ENCODE measurements around the gene OR4E2.

OR4E2 gene, protein sequence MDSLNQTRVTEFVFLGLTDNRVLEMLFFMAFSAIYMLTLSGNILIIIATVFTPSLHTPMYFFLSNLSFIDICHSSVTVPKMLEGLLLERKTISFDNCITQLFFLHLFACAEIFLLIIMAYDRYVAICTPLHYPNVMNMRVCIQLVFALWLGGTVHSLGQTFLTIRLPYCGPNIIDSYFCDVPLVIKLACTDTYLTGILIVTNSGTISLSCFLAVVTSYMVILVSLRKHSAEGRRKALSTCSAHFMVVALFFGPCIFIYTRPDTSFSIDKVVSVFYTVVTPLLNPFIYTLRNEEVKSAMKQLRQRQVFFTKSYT

DNA sequence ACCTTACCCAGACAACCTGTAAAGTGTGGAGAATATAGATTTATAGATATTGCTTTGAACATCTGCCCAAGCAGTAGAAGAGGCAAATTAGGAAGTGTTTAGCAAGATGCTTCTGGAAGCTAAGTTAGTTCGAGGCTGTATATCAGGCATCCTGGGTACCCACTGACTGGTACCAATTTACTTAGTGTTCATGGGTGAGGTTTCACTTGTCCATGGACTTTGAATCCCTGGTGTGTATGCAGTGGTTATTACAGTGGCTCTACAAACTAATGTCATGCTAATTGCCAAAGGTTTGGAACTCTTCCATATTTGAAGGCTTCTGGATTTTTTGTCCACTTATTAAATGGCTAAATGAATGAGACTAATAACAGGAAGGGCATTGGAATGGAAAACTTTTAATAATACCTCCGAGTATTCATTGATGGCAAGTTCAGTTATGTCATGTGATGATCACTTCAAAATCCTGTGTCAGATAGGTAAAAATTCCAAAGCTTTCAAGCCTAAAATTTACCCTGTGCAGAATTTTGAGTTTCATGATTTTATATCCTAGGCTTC is at the start of gene OR4E2:
TSS of gene OR4E2 (plus strand) at position 505 of the 555 bp plus-strand sequence. CDS start 11,248 bp downstream, outside the sequence.
- no peaks in the 10 kb centered on the region for H4K20me1 ChIP-seq (ENCODE audit: insufficient read depth)
- TF ChIP-seq, protein P1, sequence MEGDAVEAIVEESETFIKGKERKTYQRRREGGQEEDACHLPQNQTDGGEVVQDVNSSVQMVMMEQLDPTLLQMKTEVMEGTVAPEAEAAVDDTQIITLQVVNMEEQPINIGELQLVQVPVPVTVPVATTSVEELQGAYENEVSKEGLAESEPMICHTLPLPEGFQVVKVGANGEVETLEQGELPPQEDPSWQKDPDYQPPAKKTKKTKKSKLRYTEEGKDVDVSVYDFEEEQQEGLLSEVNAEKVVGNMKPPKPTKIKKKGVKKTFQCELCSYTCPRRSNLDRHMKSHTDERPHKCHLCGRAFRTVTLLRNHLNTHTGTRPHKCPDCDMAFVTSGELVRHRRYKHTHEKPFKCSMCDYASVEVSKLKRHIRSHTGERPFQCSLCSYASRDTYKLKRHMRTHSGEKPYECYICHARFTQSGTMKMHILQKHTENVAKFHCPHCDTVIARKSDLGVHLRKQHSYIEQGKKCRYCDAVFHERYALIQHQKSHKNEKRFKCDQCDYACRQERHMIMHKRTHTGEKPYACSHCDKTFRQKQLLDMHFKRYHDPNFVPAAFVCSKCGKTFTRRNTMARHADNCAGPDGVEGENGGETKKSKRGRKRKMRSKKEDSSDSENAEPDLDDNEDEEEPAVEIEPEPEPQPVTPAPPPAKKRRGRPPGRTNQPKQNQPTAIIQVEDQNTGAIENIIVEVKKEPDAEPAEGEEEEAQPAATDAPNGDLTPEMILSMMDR (conservative IDR thresholded peaks at IDR 0.05; ENCODE audit: low read depth, low read length), result no peak
- H3K4me1 ChIP-seq (ENCODE audit: low read depth, poor library complexity, severe bottlenecking), result no peaks in the 10 kb centered on the region
- no peak within 1 kb of the TSS for H3K9ac ChIP-seq
- no peaks in the 10 kb centered on the region for H3K27me3 ChIP-seq (ENCODE audit: insufficient read depth, low read depth)
- H3K4me3 ChIP-seq (IDR thresholded peaks at IDR 0.05; ENCODE audit: insufficient read depth, low read depth, low read length), result no peak within 1 kb of the TSS
- H3K27ac ChIP-seq, result no peak within 1 kb of the TSS
- no peak within 1 kb of the TSS for H3K4me2 ChIP-seq
- no peak within 1 kb of the TSS for H2AFZ ChIP-seq (ENCODE audit: low read depth)
- no peaks in the 10 kb centered on the region for H3K36me3 ChIP-seq (ENCODE audit: insufficient read depth)
- H3K79me2 ChIP-seq (ENCODE audit: insufficient read depth, low read depth), result no peaks in the 10 kb centered on the region

DNA sequence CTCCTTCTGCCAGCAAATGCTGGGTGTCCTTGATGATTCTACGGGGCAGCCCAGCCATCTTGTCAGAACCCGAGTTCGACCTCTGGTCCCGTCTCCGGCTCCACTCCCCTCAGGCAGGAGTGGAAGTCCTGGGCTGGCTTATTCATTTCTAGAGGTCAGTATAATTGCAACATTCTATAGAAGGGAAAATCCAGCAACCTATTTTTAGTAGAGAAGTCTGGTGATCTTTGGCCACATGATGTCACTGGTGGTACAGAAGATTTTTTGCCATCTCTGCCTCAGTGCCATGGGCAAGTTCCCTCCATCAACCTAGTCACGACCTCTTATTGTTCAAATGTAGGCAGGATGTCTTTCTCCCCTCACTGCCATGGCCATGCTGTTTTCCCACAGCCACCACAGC is 41.3 kb upstream of the OR4E2 start:
- Histone ChIP-seq H3K36me3 (ENCODE audit: insufficient read depth) (no peaks in the 10 kb centered on the region), H2AFZ (ENCODE audit: low read depth) (peak overlapping the region; percentile 44; the same call in 1 of the 2 replicates), H4K20me1 (ENCODE audit: insufficient read depth) (no peaks in the 10 kb centered on the region), H3K27ac (no peak overlapping the region), H3K4me3 (IDR thresholded peaks at IDR 0.05; ENCODE audit: insufficient read depth, low read depth, low read length) (no peak overlapping the region), H3K9ac (no peak overlapping the region), H3K4me2 (peak overlapping the region; percentile 9; the same call in 1 of the 2 replicates), H3K79me2 (ENCODE audit: insufficient read depth, low read depth) (no peaks in the 10 kb centered on the region), H3K4me1 (ENCODE audit: low read depth, poor library complexity, severe bottlenecking) (peaks cover 16% of the 10 kb centered on the region), H3K27me3 (ENCODE audit: insufficient read depth, low read depth) (no peaks in the 10 kb centered on the region)
- TF ChIP-seq, protein P1 (conservative IDR thresholded peaks at IDR 0.05; ENCODE audit: low read depth, low read length), result no peak

DNA sequence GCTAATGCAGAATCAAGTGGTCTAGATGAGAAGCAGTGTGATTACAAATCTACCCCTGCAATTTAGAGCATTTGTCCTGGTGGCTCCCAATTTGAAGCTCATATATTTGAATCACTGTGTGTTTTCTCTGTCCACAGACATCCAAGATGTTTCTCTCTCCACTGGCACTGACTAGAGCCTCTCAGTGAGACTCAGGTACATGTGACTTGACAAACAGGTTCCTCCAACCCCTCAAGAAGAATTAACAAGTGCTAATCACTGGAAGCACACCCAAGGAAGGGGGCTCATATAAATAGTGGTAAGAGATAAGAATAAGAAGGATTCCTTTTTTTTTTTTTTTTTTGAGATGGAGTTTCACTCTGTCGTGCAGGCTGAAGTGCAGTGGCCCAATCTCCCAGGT is 39.4 kb upstream of the OR4E2 start:
- Histone ChIP-seq H2AFZ (ENCODE audit: low read depth) (no peak overlapping the region), H3K4me2 (no peak overlapping the region), H3K4me1 (ENCODE audit: low read depth, poor library complexity, severe bottlenecking) (peaks cover 16% of the 10 kb centered on the region), H3K27me3 (ENCODE audit: insufficient read depth, low read depth) (no peaks in the 10 kb centered on the region), H4K20me1 (ENCODE audit: insufficient read depth) (no peaks in the 10 kb centered on the region), H3K36me3 (ENCODE audit: insufficient read depth) (no peaks in the 10 kb centered on the region), H3K4me3 (IDR thresholded peaks at IDR 0.05; ENCODE audit: insufficient read depth, low read depth, low read length) (no peak overlapping the region), H3K9ac (no peak overlapping the region), H3K27ac (no peak overlapping the region), H3K79me2 (ENCODE audit: insufficient read depth, low read depth) (no peaks in the 10 kb centered on the region)
- TF ChIP-seq, protein P1 (conservative IDR thresholded peaks at IDR 0.05; ENCODE audit: low read depth, low read length), result no peak

DNA sequence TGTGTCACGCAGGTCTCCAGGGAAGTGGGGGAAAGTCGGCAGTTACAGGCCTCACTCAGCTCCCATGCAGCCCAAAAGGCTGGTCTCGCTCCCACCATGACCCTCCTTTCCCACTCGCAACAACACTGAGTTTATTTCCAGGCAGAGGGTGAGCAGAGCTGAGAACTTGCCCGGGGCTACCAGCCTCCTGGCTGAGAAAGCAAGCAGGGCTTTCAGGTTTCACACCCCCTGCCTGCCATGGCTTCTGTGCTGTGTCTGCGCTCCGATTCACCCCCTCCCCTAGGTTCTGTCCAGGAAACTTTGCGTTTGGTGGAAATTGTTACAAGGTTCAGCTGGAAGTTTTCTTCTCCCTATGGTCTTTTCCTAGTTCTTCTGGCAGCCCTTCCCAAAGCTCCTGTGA is 36.0 kb upstream of the OR4E2 start:
- H4K20me1 ChIP-seq (ENCODE audit: insufficient read depth), result no peaks in the 10 kb centered on the region
- H3K79me2 ChIP-seq (ENCODE audit: insufficient read depth, low read depth), result no peaks in the 10 kb centered on the region
- no peaks in the 10 kb centered on the region for H3K27me3 ChIP-seq (ENCODE audit: insufficient read depth, low read depth)
- no peak overlapping the region for H3K4me3 ChIP-seq (IDR thresholded peaks at IDR 0.05; ENCODE audit: insufficient read depth, low read depth, low read length)
- no peak overlapping the region for H3K4me2 ChIP-seq
- no peak overlapping the region for H2AFZ ChIP-seq (ENCODE audit: low read depth)
- no peak overlapping the region for H3K9ac ChIP-seq
- TF ChIP-seq, protein P1 (conservative IDR thresholded peaks at IDR 0.05; ENCODE audit: low read depth, low read length), result no peak
- no peaks in the 10 kb centered on the region for H3K36me3 ChIP-seq (ENCODE audit: insufficient read depth)
- H3K27ac ChIP-seq, result no peak overlapping the region
- H3K4me1 ChIP-seq (ENCODE audit: low read depth, poor library complexity, severe bottlenecking), result peaks cover 8% of the 10 kb centered on the region
